HL-60 (cell line): ENCODE results near the gene SLC15A3.

Experiments used
- GABPA ChIP-seq: IDR thresholded peaks from 2 replicates; pipeline ENCODE4 v1.6.1; 2012; ENCODE audit warnings: low read depth
- POLR2AphosphoS5 ChIP-seq: IDR thresholded peaks from 2 replicates; pipeline ENCODE4 v1.6.1; 2012; ENCODE audit warnings: low read depth
- TF ChIP-seq, protein P1 (sequence below): IDR thresholded peaks from one replicate; pipeline ENCODE4 v1.5.1; 2011; ENCODE audit warnings: low read length, control low read depth, inconsistent platforms; ENCODE audit not compliant: insufficient read depth

DNA sequence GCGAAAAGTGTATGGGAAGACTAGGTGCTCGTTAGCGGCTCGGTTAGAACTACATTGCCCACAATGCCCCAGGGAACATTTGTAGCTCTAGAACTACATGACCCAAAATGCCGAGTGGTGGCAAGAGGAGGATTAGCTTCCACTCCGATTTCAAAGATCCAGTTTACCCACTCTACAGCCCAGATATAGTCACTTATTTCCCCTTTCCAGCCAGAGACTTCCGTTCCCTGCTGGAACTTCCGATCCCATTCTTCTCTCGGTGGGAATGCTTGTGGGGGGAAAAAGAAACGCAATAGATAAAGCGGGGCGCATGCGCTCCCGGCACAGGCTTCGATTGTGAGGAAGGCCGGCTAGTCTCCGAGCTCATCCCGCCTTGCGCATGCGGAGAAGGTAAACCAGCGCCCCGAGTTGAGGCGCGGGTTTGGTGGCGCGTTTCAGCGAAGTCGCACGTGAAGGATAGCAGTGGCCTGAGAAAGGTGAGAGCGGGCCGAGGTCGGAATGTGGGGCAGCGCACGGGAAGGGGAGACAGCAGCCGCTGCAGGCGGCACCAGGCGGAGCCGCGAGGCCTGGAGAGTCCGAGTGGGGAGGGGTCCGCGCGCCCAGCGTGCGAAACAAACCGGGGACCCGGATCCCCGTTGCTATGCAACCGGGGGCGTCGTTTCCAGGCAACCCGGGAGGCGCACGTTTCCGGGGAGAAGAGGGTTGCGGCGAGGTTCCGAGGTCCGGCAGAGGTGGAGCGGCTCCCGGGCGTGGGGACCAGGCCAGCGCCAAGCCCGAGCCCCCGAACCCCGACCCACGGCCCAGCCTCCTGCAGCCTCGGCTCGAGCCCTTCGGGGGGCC is 38.0 kb downstream of the SLC15A3 start, which contains the start of gene TMEM109:
- TF ChIP-seq GABPA (no peak), POLR2AphosphoS5 (peak; percentile 75)
- TF ChIP-seq, protein P1, sequence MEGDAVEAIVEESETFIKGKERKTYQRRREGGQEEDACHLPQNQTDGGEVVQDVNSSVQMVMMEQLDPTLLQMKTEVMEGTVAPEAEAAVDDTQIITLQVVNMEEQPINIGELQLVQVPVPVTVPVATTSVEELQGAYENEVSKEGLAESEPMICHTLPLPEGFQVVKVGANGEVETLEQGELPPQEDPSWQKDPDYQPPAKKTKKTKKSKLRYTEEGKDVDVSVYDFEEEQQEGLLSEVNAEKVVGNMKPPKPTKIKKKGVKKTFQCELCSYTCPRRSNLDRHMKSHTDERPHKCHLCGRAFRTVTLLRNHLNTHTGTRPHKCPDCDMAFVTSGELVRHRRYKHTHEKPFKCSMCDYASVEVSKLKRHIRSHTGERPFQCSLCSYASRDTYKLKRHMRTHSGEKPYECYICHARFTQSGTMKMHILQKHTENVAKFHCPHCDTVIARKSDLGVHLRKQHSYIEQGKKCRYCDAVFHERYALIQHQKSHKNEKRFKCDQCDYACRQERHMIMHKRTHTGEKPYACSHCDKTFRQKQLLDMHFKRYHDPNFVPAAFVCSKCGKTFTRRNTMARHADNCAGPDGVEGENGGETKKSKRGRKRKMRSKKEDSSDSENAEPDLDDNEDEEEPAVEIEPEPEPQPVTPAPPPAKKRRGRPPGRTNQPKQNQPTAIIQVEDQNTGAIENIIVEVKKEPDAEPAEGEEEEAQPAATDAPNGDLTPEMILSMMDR = no peak
